Small intestine (tissue), 7 donors: ENCODE results near the gene WDR45B. TPM values are rescaled to one million over a fixed set of nuclear protein-coding genes. Genes with fewer than 3 reads are reported as not detected.
A peak's percentile ranks its signal among the peaks of the same experiment; 100 is the strongest.

ENCODE experiments used
- DNase-seq, 2 donors: peaks; one replicate each; pipeline versions ENCODE4 v3.0.0 to v3.0.0-alpha.2; 2013
- FAIRE-seq: peaks from 2 replicates; lab custom pipeline; 2012; peaks lifted over from hg19 to GRCh38; lab: Jason Lieb, UNC
- H3K27ac ChIP-seq, 3 donors: one replicate each; pipeline ENCODE4 v1.5.1; 2013; ENCODE audit warnings: low read length in 2 of 3, mild to moderate bottlenecking in 2 of 3, control low read depth in 1 of 3, inconsistent platforms in 1 of 3, low read depth in 1 of 3, moderate library complexity in 1 of 3
- H3K27me3 ChIP-seq, 3 donors: one replicate each; pipeline ENCODE4 v1.6.1; 2013; ENCODE audit warnings: low read length in 3 of 3, inconsistent platforms in 1 of 3; ENCODE audit not compliant: control insufficient read depth in 3 of 3, insufficient read depth in 3 of 3
- H3K36me3 ChIP-seq, 3 donors: one replicate each; pipeline ENCODE4 v1.6.1; 2013; ENCODE audit warnings: low read length in 3 of 3, inconsistent platforms in 1 of 3, low read depth in 1 of 3, mild to moderate bottlenecking in 1 of 3, moderate library complexity in 1 of 3; ENCODE audit not compliant: control insufficient read depth in 3 of 3, insufficient read depth in 2 of 3
- H3K4me1 ChIP-seq, 3 donors: one replicate each; pipeline ENCODE4 v1.6.1; 2013; ENCODE audit warnings: low read length in 2 of 3, inconsistent platforms in 1 of 3, low read depth in 1 of 3, mild to moderate bottlenecking in 1 of 3, moderate library complexity in 1 of 3; ENCODE audit not compliant: control insufficient read depth in 3 of 3, insufficient read depth in 2 of 3
- H3K4me3 ChIP-seq, 3 donors: one replicate each; pipeline ENCODE4 v1.5.1; 2013; ENCODE audit warnings: low read length in 3 of 3, control low read depth in 1 of 3, inconsistent platforms in 1 of 3, low read depth in 1 of 3, mild to moderate bottlenecking in 1 of 3, moderate library complexity in 1 of 3
- H3K9me3 ChIP-seq, 2 donors: one replicate each; pipeline ENCODE4 v1.6.1; 2013; ENCODE audit warnings: low read depth in 1 of 2, low read length in 1 of 2; ENCODE audit not compliant: control insufficient read depth in 2 of 2, insufficient read depth in 1 of 2
- WGBS, 3 donors: extraction: QIAGEN DNeasy Blood & Tissue Kit; methylation state at CpG; one replicate each; pipeline ENCODE4 v1.1.7; 2013; 5-methylcytosine and 5-hydroxymethylcytosine counted together
- polyA plus RNA-seq, 4 donors: library from polyadenylated mRNA; stranded (reverse) in 3 of 4; unstranded in 1 of 4; fragments of 200-250 nt in 3 of 4; fragments of 120-200 nt in 1 of 4; gene quantifications; one replicate each; pipeline versions ENCODE4 v1.2.1 to v1.2.3, GENCODE V29; 2013
- donor health status: healthy with polysubstance abuse.
- donor health status: control.
- donor health status: control.
- donor health status: Bipolar disorder and iron deficiency.
- donor health status: healthy.

Gene WDR45B
- polyA plus RNA-seq, 4 donors = 60.4 to 69.7 (median 66.3) TPM

GRCh38 chr17:82594571-82594970, 53.7 kb downstream of the WDR45B start:
- no peak overlapping the region for H3K4me3 ChIP-seq
- H3K4me1 ChIP-seq = peaks cover 4 to 18% (median 4%) of the 10 kb centered on the region in 3 donors

GRCh38 chr17:82593590-82594087, 54.6 kb downstream of the WDR45B start:
- 51 to 58% (median 52%) methylated on average over 28 to 29 of the region's 29 CpGs for WGBS, 3 donors
- no peaks in the 10 kb centered on the region for H3K27me3 ChIP-seq
- H3K4me1 ChIP-seq = peaks cover 4 to 18% (median 4%) of the 10 kb centered on the region in 3 donors
- H3K4me3 ChIP-seq = peak overlapping the region; percentile 16 to 75 (median 55)
- DNase-seq = no peak
- FAIRE-seq = no peak
- H3K36me3 ChIP-seq = peaks cover 0 to 72% (median 2%) of the 10 kb centered on the region in 3 donors
- peak overlapping the region; percentile 78 to 92 (median 85) for H3K27ac ChIP-seq
- no peaks in the 10 kb centered on the region for H3K9me3 ChIP-seq

More at GRCh38 chr17:82594571-82594970, 53.7 kb downstream of the WDR45B start:
- FAIRE-seq = no peak
- H3K27me3 ChIP-seq = no peaks in the 10 kb centered on the region
- no peak overlapping the region for H3K27ac ChIP-seq
- DNase-seq = no peak
- H3K9me3 ChIP-seq = no peaks in the 10 kb centered on the region
- H3K36me3 ChIP-seq = peaks cover 0 to 76% (median 2%) of the 10 kb centered on the region in 3 donors
- 96% methylated on average over 11 of the region's 11 CpGs for WGBS, 3 donors

- H3K36me3 ChIP-seq = peaks cover 0 to 73% (median 2%) of the 10 kb centered on the region in 3 donors
- 14 to 17% (median 16%) methylated on average over 27 to 29 of the region's 29 CpGs for WGBS, 3 donors
- peaks cover 4 to 18% (median 4%) of the 10 kb centered on the region in 3 donors for H3K4me1 ChIP-seq
- no peaks in the 10 kb centered on the region for H3K9me3 ChIP-seq
- H3K4me3 ChIP-seq = peak overlapping the region; percentile 16 to 75 (median 55)
- DNase-seq (peak; percentile 80 to 84), FAIRE-seq (no peak)
- no peaks in the 10 kb centered on the region for H3K27me3 ChIP-seq
- peak overlapping the region; percentile 78 to 92 (median 85) for H3K27ac ChIP-seq
These were observed 55.3 kb downstream of the WDR45B start for GRCh38 chr17:82592767-82593589.

DNA sequence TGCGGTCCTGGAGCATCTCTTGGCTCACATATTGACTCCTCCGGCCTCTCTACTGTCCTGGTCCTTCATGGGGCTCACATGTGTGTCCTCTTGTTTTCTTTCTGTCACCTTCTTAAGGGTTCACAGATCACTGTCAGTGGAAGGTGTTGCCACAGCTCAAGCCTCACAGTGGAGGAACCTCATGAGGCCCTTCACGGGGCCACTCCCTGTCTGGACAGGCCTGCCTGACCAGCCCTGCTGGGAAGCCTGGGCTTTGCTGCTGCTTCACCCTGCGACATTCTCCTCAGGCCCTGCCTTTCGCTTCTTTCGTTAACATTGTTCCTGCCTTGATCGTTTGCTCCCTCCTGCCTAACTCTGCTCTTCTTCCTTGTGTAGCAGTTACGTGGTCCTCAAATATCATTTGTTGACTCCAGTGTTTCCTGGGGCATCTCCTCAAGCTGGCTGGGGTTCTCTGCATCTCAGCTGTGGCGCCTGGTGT, 55.9 kb downstream of the WDR45B start:
- no peaks in the 10 kb centered on the region for H3K9me3 ChIP-seq
- peak overlapping the region; percentile 77 to 85 (median 78) for H3K27ac ChIP-seq
- H3K27me3 ChIP-seq = no peaks in the 10 kb centered on the region
- peaks cover 4 to 18% (median 4%) of the 10 kb centered on the region in 3 donors for H3K4me1 ChIP-seq
- no peak overlapping the region for H3K4me3 ChIP-seq
- WGBS, 3 donors = 49 to 61% (median 53%) methylated on average over 9 of the region's 9 CpGs
- no peak for FAIRE-seq
- peaks cover 0 to 74% (median 2%) of the 10 kb centered on the region in 3 donors for H3K36me3 ChIP-seq
- DNase-seq = peak; percentile 45 to 70

- peak overlapping the region in 1 of 3 donors; percentile 78 for H3K27ac ChIP-seq
- 69 to 77% (median 72%) methylated on average over 16 to 17 of the region's 17 CpGs for WGBS, 3 donors
- H3K9me3 ChIP-seq = no peaks in the 10 kb centered on the region
- H3K4me1 ChIP-seq = peaks cover 4 to 18% (median 4%) of the 10 kb centered on the region in 3 donors
- peaks cover 2 to 70% (median 3%) of the 10 kb centered on the region in 3 donors for H3K36me3 ChIP-seq
- no peaks in the 10 kb centered on the region for H3K27me3 ChIP-seq
- DNase-seq = no peak
- no peak for FAIRE-seq
- H3K4me3 ChIP-seq = no peak overlapping the region
These were observed 57.2 kb downstream of the WDR45B start for GRCh38 chr17:82590881-82591539.

- 83 to 92% (median 87%) methylated on average over 6 of the region's 6 CpGs for WGBS, 3 donors
- DNase-seq = no peak
- no peak overlapping the region for H3K27ac ChIP-seq
- no peaks in the 10 kb centered on the region for H3K9me3 ChIP-seq
- H3K4me3 ChIP-seq = no peak overlapping the region
- H3K36me3 ChIP-seq = peaks cover 3 to 68% (median 5%) of the 10 kb centered on the region in 3 donors
- peaks cover 4 to 18% (median 4%) of the 10 kb centered on the region in 3 donors for H3K4me1 ChIP-seq
- no peak for FAIRE-seq
- no peaks in the 10 kb centered on the region for H3K27me3 ChIP-seq
These were observed 58.0 kb downstream of the WDR45B start for GRCh38 chr17:82590216-82590615.

GRCh38 chr17:82589851-82590180, 58.4 kb downstream of the WDR45B start:
- 58 to 85% (median 73%) methylated on average over 6 of the region's 6 CpGs for WGBS, 3 donors
- H3K9me3 ChIP-seq = no peaks in the 10 kb centered on the region
- H3K27ac ChIP-seq = no peak overlapping the region
- H3K36me3 ChIP-seq = peaks cover 3 to 68% (median 5%) of the 10 kb centered on the region in 3 donors
- H3K4me1 ChIP-seq = peaks cover 4 to 18% (median 4%) of the 10 kb centered on the region in 3 donors
- H3K27me3 ChIP-seq = no peaks in the 10 kb centered on the region
- FAIRE-seq (no peak), DNase-seq (no peak)
- H3K4me3 ChIP-seq = no peak overlapping the region
